GM19193 (cell line): Measurements from ENCODE around the gene IER5.

Experiments used
- POLR2A ChIP-seq: IDR thresholded peaks from 4 replicates; pipeline ENCODE4 v1.6.1; 2011; ENCODE audit not compliant: insufficient read depth, insufficient read length; ENCODE audit errors: extremely low read depth

IER5 gene

GRCh38 chr1:181100934-181101333, 12.4 kb downstream of the IER5 start:
- TF ChIP-seq POLR2A: no peak

DNA sequence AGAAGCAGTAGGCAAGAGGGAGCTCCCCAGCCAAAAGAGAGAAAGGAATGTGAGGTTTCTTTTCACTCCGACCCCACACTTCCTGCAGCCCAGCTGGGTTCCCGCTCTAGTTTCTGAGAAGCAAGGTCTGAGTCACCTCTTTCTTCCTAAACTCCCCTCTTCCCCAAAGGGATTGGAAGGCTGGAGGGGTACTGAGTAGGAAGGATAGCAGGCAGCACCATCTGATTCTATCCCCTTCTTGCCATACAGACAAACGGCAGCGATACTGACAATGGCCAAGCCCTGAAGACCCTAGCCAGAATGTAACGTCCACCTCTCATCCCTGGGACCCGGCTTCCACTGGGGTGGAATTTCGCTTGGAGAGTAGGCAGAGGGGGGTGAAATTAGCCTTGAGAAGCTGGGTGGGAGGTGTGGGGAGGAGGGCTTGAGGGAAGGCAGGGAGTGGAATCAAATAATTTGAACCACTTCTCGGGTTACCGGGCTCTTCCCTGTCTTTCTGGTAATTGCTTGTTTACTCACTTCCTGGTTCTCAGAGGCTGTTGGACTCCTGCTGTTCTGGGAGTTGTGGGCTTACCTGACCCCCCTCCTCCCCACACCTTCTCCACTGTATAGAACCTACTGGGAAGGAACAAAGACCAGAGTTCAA, 13.2 kb downstream of the IER5 start:
- no peak for TF ChIP-seq POLR2A

DNA sequence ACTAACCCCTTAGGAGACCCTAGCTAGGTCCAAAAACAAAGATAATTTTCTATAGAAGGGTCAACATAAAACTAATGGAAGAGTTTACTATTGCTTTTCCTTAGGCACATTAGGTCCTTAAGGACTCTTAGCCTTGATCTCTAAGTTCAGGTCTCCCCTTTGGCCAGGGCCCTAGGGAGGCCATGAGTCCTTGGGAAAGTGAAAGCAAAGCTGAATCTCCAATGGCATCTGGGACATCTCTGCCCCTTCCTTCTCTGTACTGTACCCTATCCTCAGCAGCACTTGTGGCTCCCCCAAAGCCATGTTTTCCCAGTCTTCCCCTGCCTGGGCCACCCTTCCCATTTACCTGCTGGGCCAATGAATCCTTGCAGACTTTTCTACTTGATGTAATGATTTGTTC, 14.3 kb downstream of the IER5 start:
- no peak for TF ChIP-seq POLR2A

DNA sequence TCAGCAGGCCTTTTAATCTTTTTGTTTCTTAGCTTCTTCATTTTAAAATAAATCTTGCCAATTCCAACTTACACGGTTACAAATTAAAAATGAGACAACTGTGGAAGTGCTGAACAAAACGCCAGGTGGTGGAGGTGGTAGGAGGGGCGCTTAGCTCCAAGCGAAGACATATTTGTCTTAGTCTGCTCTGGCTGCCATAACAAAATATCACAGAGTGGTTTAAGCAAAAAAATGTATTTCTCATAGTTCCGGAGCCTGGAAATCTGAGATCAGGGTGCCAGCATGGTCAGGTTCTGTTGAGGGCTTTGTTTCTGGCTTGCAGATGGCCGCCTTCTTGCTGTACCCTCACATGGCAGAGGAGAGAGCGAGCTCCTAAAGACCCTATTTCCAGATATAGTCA, 14.9 kb downstream of the IER5 start:
- TF ChIP-seq POLR2A: no peak

GRCh38 chr1:181104042-181104789, 15.7 kb downstream of the IER5 start:
- TF ChIP-seq POLR2A: no peak

GRCh38 chr1:181104790-181105133, 16.3 kb downstream of the IER5 start:
- no peak for TF ChIP-seq POLR2A

DNA sequence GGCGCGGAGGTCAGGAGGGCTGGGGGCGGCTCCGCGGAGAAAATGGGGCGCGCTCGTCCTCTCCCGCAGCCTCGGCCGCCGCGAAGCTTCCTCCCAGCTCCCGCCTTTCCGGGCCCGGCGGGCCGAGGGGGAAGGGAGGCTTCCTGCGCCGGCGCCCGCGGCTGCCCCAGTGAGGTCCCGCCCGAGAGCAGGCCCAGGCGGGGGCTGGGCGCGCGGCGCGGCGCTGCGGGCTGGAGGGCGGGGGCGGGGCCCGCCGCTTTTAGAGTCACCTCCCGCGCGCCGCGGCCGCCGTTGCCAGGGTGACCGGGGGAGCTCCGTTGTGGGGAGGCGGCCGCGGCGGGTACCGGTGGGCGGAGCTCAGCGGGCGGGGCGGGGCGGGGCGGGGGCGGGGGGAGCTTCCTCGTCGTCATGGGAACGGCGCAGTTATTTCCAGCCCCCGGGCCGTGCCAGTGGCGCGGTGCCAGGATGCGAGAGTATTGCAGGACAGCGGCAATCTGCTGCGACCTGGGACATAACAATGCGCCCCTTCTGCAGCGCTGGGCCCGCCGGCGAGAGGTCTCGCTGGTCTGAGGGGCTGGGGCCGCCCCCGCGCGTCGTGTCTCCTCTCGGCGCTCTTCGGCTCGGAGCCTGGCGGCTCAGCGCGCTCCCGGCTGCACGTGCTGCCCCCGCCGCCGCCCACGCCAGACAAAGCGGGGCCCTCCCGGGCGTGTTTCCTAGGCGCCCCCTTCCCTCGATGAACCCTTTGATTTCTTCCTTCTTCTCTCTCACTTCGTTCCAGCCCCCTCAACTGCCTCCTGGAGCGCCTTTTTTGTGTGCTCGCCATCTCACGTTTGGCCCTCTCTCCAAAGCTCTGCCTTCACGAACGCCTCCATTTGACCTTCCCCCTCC, 16.9 kb downstream of the IER5 start:
- TF ChIP-seq POLR2A: peak; percentile 63

DNA sequence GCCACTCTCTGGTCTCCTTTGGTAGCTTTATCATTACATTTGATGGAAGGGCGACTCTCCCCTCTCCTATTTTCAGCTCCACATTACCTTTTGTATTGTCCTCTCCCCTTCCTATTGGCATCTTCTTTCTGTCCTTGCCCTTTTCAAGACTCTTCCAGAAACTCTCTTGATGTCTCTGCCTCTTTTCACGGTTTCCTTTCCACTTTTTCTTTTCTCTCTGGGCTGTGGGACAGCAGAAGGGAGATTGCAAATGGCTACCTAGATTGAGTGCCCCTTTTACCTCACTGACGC, 17.5 kb downstream of the IER5 start:
- TF ChIP-seq POLR2A: no peak

DNA sequence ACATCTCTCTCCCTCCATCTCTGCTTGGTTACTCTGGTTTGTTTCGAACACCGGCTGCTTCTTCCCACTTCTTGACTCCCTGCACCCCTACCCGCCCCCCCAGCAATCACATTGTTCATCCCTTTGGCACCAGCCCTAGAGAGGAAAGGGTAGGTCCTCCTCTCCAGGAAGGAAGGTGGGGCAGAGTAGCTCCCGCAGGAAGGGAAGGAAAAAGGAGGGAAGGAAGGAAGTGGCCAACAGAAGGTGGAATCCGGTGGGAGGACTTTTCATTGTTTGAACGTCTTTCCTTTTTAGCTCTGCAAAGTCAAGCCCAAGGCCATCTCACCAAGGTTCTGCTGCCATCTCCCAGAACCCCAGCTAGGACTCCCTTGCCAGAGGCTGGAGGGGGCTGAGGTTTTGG, 18.0 kb downstream of the IER5 start:
- TF ChIP-seq POLR2A: no peak

DNA sequence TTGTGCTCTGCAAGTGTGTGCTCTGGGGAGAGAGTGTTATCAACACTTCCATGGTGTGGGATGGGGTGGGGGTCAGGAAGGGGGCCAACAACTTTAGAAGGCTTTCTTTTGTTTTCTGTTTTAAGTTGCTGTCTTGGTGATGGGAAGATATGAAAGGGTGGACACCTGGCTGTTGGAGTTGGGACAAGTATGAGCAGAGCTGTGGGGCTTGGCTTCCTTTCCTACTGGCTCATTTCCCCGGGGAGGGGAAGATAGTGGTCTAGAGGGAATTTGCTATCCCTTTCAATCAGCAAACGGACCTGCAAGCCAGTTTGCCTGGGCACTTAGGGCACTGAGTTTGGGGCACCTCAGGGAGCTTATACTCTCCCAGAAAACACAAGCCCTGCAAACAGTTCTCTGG, 19.2 kb downstream of the IER5 start:
- TF ChIP-seq POLR2A: no peak

GRCh38 chr1:181108304-181108867, 19.9 kb downstream of the IER5 start:
- TF ChIP-seq POLR2A: no peak

GRCh38 chr1:181110013-181110412, 21.5 kb downstream of the IER5 start:
- TF ChIP-seq POLR2A: no peak

DNA sequence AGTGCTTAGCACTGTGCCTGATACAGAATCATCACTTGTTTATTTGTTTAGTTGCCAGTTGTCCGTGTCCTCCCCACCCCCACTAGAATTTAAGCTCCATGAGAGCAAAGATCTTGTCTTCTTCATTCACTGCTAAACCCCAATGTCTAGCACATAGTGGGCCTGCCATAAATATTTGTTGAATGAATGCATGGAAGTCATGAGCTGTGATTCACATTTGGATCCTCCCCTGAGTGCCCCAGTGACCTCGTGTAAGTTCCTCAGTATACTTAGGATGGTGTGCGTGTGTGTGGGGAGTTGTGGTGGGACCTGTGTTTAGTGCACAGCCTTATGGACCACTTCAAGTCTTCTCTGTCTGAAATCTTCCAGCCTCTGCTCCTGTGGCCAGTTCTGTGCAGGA, 23.1 kb downstream of the IER5 start:
- TF ChIP-seq POLR2A: no peak

GRCh38 chr1:181112071-181112929, 23.8 kb downstream of the IER5 start:
- no peak for TF ChIP-seq POLR2A
